22Rv1 (cell line): Measurements from ENCODE around the gene PPP3CA.

Experiments
- H3K27ac ChIP-seq: fragments of 450-650 bp; 2 replicates; pipeline ENCODE4 v1.5.1; 2017
- CTCF ChIP-seq: fragments of 450-650 bp; IDR thresholded peaks from 2 replicates; pipeline ENCODE4 v1.5.1; 2017; ENCODE audit warnings: mild to moderate bottlenecking
- ZFX ChIP-seq: fragments of 450-650 bp; IDR thresholded peaks from 2 replicates; pipeline ENCODE4 v1.6.1; 2017; ENCODE audit warnings: antibody characterized with exemption, borderline replicate concordance

PPP3CA gene

DNA sequence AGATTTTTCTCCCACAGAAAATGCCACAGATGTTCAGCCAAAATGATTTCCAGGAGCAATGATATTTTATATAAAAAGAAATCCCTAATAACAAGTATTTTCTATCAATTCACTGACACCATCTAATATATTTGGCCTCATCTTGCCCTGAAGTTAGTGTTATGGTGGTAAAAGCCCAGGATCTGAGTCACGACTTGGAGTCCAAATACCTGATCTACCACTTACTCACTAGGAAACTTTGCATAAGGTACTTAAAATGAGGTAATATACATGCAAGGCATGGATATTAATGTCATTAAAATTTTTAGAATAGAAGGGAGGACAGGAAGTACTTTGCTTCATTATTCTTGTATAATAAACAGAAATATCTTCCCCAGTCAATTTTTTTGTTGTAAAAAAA is 16.3 kb downstream of the PPP3CA start:
- peak overlapping the region; percentile 98 for H3K27ac ChIP-seq
- no peak for TF ChIP-seq ZFX
- TF ChIP-seq CTCF = no peak

- H3K27ac ChIP-seq = peak overlapping the region; percentile 98
- TF ChIP-seq ZFX = no peak
Measured at GRCh38 chr4:101329592-101329991, 17.7 kb downstream of the PPP3CA start.

DNA sequence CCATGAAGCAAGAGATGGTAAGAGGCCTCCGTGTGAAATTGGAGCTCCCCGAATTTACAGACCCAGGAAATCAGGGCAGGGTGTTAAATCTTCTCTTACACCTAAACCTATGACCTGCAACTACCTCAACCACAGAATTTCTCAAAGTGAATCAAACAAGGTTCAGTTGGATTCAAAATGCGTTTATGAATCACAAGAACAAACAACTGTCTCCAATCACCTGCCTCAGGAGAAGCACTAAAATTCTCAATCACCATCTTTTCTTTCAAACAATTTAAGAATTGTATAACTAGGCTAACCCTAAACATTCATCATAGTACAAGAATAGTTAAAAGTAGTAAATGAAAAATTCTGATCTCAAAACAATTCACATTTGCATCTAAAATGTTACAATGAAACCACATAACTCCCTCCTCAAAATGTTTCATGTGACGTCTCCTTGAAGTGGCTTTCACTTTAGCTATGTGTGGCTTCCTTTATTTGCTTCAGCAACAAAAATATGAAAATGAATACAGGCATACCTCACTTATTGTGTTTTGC is 19.2 kb downstream of the PPP3CA start:
- H3K27ac ChIP-seq = peak overlapping the region; percentile 98
- TF ChIP-seq CTCF (no peak), ZFX (no peak)

DNA sequence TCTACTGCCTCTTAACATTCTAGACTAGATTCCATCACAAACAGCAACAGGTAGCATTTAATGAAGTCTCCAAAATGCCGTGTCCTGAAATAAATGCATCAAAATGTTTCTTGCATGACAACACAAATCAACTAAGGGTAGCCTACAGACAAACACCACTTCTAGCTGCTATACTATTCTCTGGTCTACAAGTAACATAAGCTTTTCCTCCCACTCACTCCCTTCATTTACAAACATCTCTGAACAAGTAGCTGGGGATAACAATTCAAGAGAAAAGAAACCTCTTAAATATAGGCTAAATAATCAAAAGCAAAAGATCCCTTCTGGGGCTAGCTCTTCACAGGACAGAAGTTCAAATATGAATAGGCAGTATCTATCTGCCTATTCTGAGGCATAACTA is 20.8 kb downstream of the PPP3CA start:
- TF ChIP-seq CTCF (no peak), ZFX (no peak)
- H3K27ac ChIP-seq = peak overlapping the region; percentile 98

GRCh38 chr4:101322743-101323142 is 24.6 kb downstream of the PPP3CA start:
- peak overlapping the region; percentile 98 for H3K27ac ChIP-seq
- no peak for TF ChIP-seq CTCF
- TF ChIP-seq ZFX = no peak

DNA sequence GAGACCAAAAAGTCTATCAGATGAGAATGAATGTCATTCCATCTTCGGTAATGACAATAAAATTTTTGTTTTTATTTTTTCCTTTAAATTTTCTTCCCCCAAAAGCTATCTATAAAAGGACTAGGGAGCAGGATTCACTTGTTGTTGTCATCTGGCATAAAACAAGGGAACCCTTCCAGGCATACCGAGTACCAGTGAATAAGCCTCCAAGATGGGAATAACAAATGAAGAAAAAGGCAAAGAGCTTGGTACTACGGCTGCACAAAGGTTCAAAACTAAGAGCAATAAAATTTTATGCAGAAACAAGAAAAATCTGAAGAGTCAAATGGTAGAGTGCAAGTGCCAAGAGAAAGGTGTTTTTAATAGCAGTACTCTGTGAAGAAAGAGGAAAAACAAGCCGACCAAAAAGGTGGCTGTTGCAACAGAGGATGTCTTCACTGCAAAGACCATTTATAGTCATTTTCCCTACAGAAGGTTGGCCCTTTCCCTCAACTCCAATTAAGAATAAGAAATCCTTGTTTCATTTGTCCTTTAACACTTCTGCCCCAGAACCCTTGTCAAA is 25.8 kb downstream of the PPP3CA start:
- TF ChIP-seq ZFX (no peak), CTCF (no peak)
- H3K27ac ChIP-seq = peak overlapping the region; percentile 98

DNA sequence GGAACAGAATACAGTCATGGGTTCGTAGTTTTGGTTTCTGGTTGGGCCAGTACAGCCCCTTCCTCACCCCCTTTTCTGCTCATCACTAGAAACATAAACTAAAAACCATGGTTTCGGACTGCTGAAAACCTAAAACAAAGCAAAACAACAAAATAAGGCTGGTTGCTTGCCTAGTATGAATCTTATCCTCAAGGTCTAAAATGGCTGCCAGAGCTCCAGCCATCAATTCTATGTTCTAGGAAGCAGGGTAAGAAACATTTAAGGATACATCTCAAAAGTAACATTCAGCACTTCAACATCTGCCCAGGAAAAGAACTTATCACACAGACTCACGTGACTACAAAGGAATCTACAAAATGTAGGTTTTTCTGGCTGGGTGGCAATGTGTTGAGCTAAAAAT is 31.5 kb downstream of the PPP3CA start:
- H3K27ac ChIP-seq = 0 out of 2 replicates have a peak overlapping the region, but pooled peaks have one; percentile 11
- no peak for TF ChIP-seq CTCF
- no peak for TF ChIP-seq ZFX

DNA sequence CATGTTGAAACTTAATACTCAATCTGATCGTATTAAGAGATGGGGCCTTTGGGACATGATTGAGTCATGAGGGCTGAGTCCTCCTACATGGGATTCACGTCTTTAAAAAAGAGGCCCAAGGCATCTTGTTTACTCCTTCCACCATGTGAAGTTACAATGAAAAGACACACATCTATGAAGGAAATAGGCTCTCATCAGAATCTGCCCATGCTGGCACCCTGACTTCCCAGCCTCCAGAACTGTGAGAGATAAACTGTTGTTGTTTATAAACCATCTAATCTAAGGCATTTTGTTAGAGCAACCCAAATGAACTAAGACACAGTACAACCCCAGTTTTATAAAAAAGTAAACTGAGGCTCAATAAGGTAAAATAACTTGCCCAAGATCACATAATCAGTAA is 32.3 kb downstream of the PPP3CA start:
- 0 out of 2 replicates have a peak overlapping the region, but pooled peaks have one; percentile 11 for H3K27ac ChIP-seq
- no peak for TF ChIP-seq CTCF
- TF ChIP-seq ZFX = no peak
